Measurements from ENCODE around the gene TLE6.
"Not testable (repeated sequence)": the region's sequence is repeated elsewhere in the genome, so short reads cannot be mapped to it uniquely, and the experiment has no call there.

The TLE6 gene

GRCh38 chr19:2977001-2977745 lies at the start of gene TLE6:
TSS of gene TLE6 (plus strand) at chr19:2977564. CDS start at chr19:2978234, 670 bp downstream.
- no peaks in the 10 kb centered on the region for H3K9me3 Mint-ChIP-seq
- peak; percentile 99 for ATAC-seq
- DNase-seq (ENCODE audit: low spot score in 2 of 2), result peak; percentile 76 to 91

GRCh38 chr19:2933490-2933910 lies 43.9 kb upstream of the TLE6 start:
- DNase-seq (ENCODE audit: low spot score in 2 of 2) (no peak), ATAC-seq (no peak)
- no peaks in the 10 kb centered on the region for H3K4me1 Mint-ChIP-seq
- H3K4me3 Mint-ChIP-seq, result no peak overlapping the region
- H3K27ac Mint-ChIP-seq, result no peak overlapping the region
- H3K36me3 Mint-ChIP-seq, result peaks cover 76% of the 10 kb centered on the region
- peaks cover 16% of the 10 kb centered on the region for H3K9me3 Mint-ChIP-seq

More at GRCh38 chr19:2977001-2977745, at the start of gene TLE6:
- peak within 1 kb of the TSS; percentile 85 for H3K4me3 Mint-ChIP-seq
- H3K4me1 Mint-ChIP-seq, result peaks cover 23% of the 10 kb centered on the region
- no peaks in the 10 kb centered on the region for H3K36me3 Mint-ChIP-seq
- H3K27ac Mint-ChIP-seq, result peak within 1 kb of the TSS; percentile 81

GRCh38 chr19:2935863-2936262 lies 41.5 kb upstream of the TLE6 start:
- not testable (repeated sequence) for H3K4me1 Mint-ChIP-seq; H3K27ac Mint-ChIP-seq; H3K4me3 Mint-ChIP-seq; DNase-seq (ENCODE audit: low spot score in 2 of 2); ATAC-seq
- Mint-ChIP-seq H3K9me3 (peaks cover 11% of the 10 kb centered on the region), H3K36me3 (peaks cover 79% of the 10 kb centered on the region)

GRCh38 chr19:2942928-2943640 lies 34.3 kb upstream of the TLE6 start:
- Mint-ChIP-seq H3K36me3 (peaks cover 30% of the 10 kb centered on the region), H3K4me3 (peak overlapping the region; percentile 94), H3K9me3 (no peaks in the 10 kb centered on the region), H3K4me1 (peaks cover 25% of the 10 kb centered on the region), H3K27ac (no peak overlapping the region)
- no peak for ATAC-seq
- no peak for DNase-seq (ENCODE audit: low spot score in 2 of 2)

GRCh38 chr19:2944403-2944774 lies 33.0 kb upstream of the TLE6 start:
- peaks cover 32% of the 10 kb centered on the region for H3K4me1 Mint-ChIP-seq
- ATAC-seq (peak; percentile 31), DNase-seq (ENCODE audit: low spot score in 2 of 2) (no peak)
- H3K9me3 Mint-ChIP-seq, result no peaks in the 10 kb centered on the region
- H3K36me3 Mint-ChIP-seq, result peaks cover 30% of the 10 kb centered on the region
- H3K27ac Mint-ChIP-seq, result peak overlapping the region; percentile 95
- H3K4me3 Mint-ChIP-seq, result peak overlapping the region; percentile 94

- H3K36me3 Mint-ChIP-seq, result peaks cover 29% of the 10 kb centered on the region
- H3K4me3 Mint-ChIP-seq, result peak within 1 kb of the TSS; percentile 94
- H3K4me1 Mint-ChIP-seq, result peaks cover 38% of the 10 kb centered on the region
- H3K27ac Mint-ChIP-seq, result peak within 1 kb of the TSS; percentile 95
- no peaks in the 10 kb centered on the region for H3K9me3 Mint-ChIP-seq
- DNase-seq (ENCODE audit: low spot score in 2 of 2) (peak; percentile 94 to 99), ATAC-seq (peak; percentile 99)
Observed at GRCh38 chr19:2944775-2945574, 32.4 kb upstream of the TLE6 start, which contains the start of gene ZNF77. TSS of gene ZNF77 (minus strand) at chr19:2944971. CDS start at chr19:2944840, 131 bp downstream.

- no peak for DNase-seq (ENCODE audit: low spot score in 2 of 2)
- Mint-ChIP-seq H3K36me3 (peaks cover 36% of the 10 kb centered on the region), H3K27ac (peak overlapping the region; percentile 95), H3K4me1 (peaks cover 45% of the 10 kb centered on the region), H3K4me3 (peak overlapping the region; percentile 94), H3K9me3 (no peaks in the 10 kb centered on the region)
- ATAC-seq, result no peak
Observed at GRCh38 chr19:2945575-2946184, 31.7 kb upstream of the TLE6 start.

- H3K4me3 Mint-ChIP-seq, result peak overlapping the region; percentile 98
- peak; percentile 0 for ATAC-seq
Observed at GRCh38 chr19:2949939-2950285, 27.5 kb upstream of the TLE6 start.

GRCh38 chr19:2950286-2951124 lies 26.9 kb upstream of the TLE6 start:
- peak; percentile 98 for ATAC-seq
- DNase-seq (ENCODE audit: low spot score in 2 of 2), result peak; percentile 98 to 100
- no peaks in the 10 kb centered on the region for H3K9me3 Mint-ChIP-seq
- H3K27ac Mint-ChIP-seq, result peak overlapping the region; percentile 97
- H3K4me1 Mint-ChIP-seq, result peaks cover 20% of the 10 kb centered on the region
- peak overlapping the region; percentile 98 for H3K4me3 Mint-ChIP-seq
- H3K36me3 Mint-ChIP-seq, result peaks cover 32% of the 10 kb centered on the region

More at GRCh38 chr19:2949939-2950285, 27.5 kb upstream of the TLE6 start:
- H3K9me3 Mint-ChIP-seq, result no peaks in the 10 kb centered on the region
- peaks cover 24% of the 10 kb centered on the region for H3K4me1 Mint-ChIP-seq
- no peak for DNase-seq (ENCODE audit: low spot score in 2 of 2)
- H3K36me3 Mint-ChIP-seq, result peaks cover 37% of the 10 kb centered on the region
- H3K27ac Mint-ChIP-seq, result peak overlapping the region; percentile 97

GRCh38 chr19:2952953-2953481 lies 24.3 kb upstream of the TLE6 start:
- ATAC-seq (no peak), DNase-seq (ENCODE audit: low spot score in 2 of 2) (no peak)
- Mint-ChIP-seq H3K4me3 (no peak overlapping the region), H3K9me3 (no peaks in the 10 kb centered on the region), H3K4me1 (peaks cover 20% of the 10 kb centered on the region), H3K27ac (no peak overlapping the region), H3K36me3 (peaks cover 24% of the 10 kb centered on the region)

GRCh38 chr19:2957160-2957559 lies 20.2 kb upstream of the TLE6 start:
- Mint-ChIP-seq H3K4me1 (no peaks in the 10 kb centered on the region), H3K4me3 (no peak overlapping the region), H3K36me3 (no peaks in the 10 kb centered on the region), H3K9me3 (no peaks in the 10 kb centered on the region), H3K27ac (no peak overlapping the region)
- DNase-seq (ENCODE audit: low spot score in 2 of 2), result no peak
- no peak for ATAC-seq

GRCh38 chr19:2960120-2960519 lies 17.2 kb upstream of the TLE6 start:
- ATAC-seq (no peak), DNase-seq (ENCODE audit: low spot score in 2 of 2) (no peak)
- H3K27ac Mint-ChIP-seq, result no peak overlapping the region
- no peaks in the 10 kb centered on the region for H3K36me3 Mint-ChIP-seq
- H3K4me3 Mint-ChIP-seq, result no peak overlapping the region
- no peaks in the 10 kb centered on the region for H3K9me3 Mint-ChIP-seq
- H3K4me1 Mint-ChIP-seq, result no peaks in the 10 kb centered on the region

GRCh38 chr19:2962018-2962670 lies 15.2 kb upstream of the TLE6 start:
- Mint-ChIP-seq H3K4me1 (no peaks in the 10 kb centered on the region), H3K36me3 (no peaks in the 10 kb centered on the region), H3K4me3 (no peak overlapping the region), H3K27ac (no peak overlapping the region), H3K9me3 (no peaks in the 10 kb centered on the region)
- peak; percentile 37 for ATAC-seq
- DNase-seq (ENCODE audit: low spot score in 2 of 2), result peak; percentile 31 to 80
